ENCODE data around the gene TPSD1.

The TPSD1 gene

DNA sequence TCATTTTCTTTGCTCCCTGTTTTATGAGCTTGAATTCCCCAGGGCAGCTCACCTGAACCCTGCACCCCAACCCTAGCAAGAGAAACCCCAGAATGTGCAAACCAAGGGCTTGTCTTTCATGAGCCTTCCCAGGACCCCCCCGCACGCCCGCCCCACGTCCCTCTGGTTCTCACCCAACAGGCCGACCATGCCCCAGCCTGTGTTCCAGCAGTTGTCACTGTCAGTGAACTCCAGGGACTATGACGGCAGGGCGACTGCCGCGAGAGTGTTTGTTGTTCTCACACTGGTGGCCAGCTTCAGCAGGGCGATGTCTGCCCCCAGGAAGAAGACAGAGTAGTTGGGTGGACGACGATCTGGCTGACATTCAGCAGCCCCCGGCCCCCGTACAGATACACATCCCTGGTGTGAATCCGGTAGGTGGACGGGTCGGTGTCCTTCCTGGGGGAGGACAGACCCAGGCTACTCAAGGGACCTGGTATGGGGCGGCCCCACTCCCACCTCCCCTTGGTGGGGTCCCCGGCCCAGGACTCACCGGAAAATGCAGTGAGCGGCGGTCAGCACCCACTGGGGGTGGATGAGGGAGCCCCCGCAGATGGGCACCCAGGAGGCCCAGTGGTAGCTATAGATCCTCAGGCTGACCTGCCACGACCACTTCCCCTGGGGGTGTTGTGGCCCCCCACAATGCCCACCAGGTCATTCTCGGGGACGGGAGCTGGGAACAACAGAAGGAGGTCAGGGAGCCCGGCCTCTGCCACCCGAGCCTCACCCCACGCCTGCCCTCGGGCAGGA lies 20.1 kb downstream of the TPSD1 start:
- TF ChIP-seq, protein P1, sequence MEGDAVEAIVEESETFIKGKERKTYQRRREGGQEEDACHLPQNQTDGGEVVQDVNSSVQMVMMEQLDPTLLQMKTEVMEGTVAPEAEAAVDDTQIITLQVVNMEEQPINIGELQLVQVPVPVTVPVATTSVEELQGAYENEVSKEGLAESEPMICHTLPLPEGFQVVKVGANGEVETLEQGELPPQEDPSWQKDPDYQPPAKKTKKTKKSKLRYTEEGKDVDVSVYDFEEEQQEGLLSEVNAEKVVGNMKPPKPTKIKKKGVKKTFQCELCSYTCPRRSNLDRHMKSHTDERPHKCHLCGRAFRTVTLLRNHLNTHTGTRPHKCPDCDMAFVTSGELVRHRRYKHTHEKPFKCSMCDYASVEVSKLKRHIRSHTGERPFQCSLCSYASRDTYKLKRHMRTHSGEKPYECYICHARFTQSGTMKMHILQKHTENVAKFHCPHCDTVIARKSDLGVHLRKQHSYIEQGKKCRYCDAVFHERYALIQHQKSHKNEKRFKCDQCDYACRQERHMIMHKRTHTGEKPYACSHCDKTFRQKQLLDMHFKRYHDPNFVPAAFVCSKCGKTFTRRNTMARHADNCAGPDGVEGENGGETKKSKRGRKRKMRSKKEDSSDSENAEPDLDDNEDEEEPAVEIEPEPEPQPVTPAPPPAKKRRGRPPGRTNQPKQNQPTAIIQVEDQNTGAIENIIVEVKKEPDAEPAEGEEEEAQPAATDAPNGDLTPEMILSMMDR (IDR thresholded peaks at IDR 0.05; ENCODE audit: extremely low read depth, insufficient read depth, missing control alignments): no peak
- no peak for DNase-seq (ENCODE audit: low spot score)
- in situ Hi-C loops (cut with MboI; ENCODE audit: low pct_unique_long_range_greater_than_20kb, low sequenced_read_pairs, unreplicated experiment): no loop called here

DNA sequence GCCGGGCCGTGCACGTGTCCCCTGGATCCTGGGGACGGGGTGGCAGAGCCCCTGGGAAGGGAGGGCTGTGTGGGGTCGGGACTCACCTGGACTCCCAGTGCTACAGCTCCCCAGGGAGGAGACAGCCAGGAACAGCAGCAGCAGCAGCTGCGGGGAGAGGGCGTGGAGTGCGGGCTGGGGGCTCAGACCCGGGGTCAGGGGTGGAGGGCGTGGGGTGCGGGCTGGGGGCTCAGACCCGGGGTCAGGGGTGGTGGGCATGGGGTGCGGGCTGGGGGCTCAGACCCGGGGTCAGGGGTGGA lies 20.7 kb downstream of the TPSD1 start:
- TF ChIP-seq, protein P1 (IDR thresholded peaks at IDR 0.05; ENCODE audit: extremely low read depth, insufficient read depth, missing control alignments): no peak
- DNase-seq (ENCODE audit: low spot score): no peak
- in situ Hi-C loops (cut with MboI; ENCODE audit: low pct_unique_long_range_greater_than_20kb, low sequenced_read_pairs, unreplicated experiment): no loop called here

DNA sequence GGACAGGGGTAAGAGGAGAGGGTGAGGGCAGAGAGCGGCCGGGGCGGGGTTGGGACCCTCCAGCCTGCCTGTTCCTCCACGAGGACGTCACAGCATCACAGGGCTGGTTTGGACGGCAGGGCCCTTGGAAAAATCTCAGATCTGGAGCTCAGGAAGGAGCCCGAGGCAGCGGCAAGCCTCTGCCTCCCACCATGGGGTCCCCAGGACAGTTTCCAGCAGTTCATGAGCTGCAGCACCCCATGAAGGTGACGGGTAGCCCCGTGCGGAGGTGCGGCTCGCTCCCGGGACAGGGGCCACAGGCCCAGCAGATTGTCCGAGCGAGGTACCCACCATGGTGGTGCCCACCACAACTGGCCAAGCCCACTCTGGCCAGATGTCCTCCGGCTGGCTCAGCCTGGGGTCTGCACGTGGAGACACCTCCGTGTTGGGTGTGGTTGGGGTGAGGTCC lies 21.3 kb downstream of the TPSD1 start:
- in situ Hi-C loops (cut with MboI; ENCODE audit: low pct_unique_long_range_greater_than_20kb, low sequenced_read_pairs, unreplicated experiment): no loop called here
- DNase-seq (ENCODE audit: low spot score): no peak
- TF ChIP-seq, protein P1 (IDR thresholded peaks at IDR 0.05; ENCODE audit: extremely low read depth, insufficient read depth, missing control alignments): no peak

DNA sequence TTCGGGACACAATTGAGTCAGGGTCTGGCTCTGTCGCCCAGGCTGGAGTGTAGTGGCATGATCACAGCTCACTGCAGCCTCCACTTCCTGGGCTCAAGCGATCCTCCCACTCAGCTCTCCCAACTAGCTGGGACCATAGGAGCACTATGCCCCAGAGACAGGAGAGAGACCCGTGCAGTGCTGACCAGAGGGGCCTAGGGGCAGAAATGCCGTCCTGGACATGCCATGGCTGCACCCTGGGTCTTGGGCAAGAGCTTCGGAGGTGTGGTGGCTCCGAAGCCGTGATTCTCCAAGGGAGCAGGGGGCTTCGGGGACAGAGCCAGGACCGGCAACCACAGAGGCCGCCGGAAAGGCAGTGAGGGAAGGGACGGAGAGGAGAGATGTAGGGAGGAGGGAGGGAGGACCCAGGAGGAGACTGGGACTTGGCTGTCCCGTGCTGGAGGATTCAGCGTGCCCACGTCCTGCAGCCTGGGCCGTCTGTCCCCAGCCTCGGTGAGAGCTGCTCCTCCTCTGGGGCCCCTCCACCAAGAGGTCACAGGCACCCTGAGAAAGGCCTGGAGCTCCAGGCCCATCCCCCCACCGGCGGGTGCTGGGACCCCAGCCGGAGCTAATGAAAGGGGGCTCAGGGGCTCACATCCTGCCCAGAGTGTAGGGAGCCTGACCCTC lies 21.9 kb downstream of the TPSD1 start:
- in situ Hi-C loops (cut with MboI; ENCODE audit: low pct_unique_long_range_greater_than_20kb, low sequenced_read_pairs, unreplicated experiment): no loop called here

DNA sequence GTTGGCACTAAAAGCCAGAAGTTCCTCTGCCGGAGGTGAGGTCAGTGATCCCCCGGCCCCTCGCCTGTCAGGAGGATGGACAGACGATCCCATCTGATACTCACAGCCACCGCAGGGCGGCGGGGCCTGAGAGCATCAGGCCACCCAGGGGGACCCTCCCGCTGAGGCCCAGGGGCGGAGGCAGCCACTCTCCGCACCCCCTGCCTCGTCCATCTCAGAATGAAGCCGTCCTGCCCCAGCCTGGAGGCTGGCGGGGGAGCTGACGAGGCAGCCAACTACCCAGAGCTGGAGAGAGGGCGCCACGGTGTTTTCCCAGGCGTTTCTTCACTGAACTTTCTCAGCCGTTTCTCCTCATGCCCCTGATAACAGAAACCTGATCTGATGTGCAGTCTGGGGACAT lies 22.6 kb downstream of the TPSD1 start:
- no peak for DNase-seq (ENCODE audit: low spot score)
- in situ Hi-C loops (cut with MboI; ENCODE audit: low pct_unique_long_range_greater_than_20kb, low sequenced_read_pairs, unreplicated experiment): no loop called here
- TF ChIP-seq, protein P1 (IDR thresholded peaks at IDR 0.05; ENCODE audit: extremely low read depth, insufficient read depth, missing control alignments): no peak

More for the DNA sequence above, 21.9 kb downstream of the TPSD1 start:
- TF ChIP-seq, protein P1 (IDR thresholded peaks at IDR 0.05; ENCODE audit: extremely low read depth, insufficient read depth, missing control alignments): no peak
- no peak for DNase-seq (ENCODE audit: low spot score)

DNA sequence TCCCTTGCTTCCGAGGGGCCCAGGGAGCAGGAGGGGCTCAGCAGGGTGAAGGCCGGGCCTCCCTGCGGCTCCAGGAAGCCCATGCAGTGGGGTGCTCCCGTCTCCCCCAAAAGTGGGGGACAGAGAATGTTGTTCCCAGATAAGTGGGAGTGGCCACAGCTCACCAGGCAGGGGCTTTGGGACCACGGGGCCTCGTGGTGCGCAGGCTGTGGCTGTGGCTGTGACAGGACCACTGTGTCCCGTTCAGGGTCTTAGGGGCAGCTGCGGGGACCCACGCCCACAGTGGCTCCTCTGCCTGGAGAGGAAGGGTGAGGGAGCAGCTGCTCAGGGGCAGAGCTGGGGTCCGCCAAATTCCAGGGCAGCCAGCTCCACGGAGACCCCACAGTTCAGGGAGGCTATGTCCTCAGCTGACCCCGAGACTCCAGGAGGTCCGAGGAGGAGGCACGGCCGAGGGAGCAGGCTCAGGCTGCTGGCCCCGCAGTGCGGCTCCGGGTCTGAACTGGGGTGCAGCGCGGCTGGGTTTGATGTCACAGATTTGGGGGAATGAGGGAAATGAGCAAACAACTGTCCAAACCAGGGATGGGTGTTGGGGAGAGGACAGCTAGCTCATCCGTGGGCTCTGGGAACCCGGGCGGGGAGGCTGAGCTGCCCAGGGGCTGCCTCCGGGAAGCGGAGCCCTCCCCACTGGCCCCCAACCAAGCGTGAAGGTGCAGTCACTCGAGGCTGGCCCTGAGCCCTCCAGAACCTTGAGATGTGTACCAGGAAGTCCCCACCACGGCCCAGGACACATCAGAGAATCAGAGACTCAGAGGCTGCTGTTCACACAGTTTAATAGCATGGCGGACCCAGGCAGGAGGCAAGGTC lies 23.4 kb downstream of the TPSD1 start:
- DNase-seq (ENCODE audit: low spot score): no peak
- TF ChIP-seq, protein P1 (IDR thresholded peaks at IDR 0.05; ENCODE audit: extremely low read depth, insufficient read depth, missing control alignments): no peak
- in situ Hi-C loops (cut with MboI; ENCODE audit: low pct_unique_long_range_greater_than_20kb, low sequenced_read_pairs, unreplicated experiment): no loop called here
